Dendritic cell treated with granulocyte-macrophage colony-stimulating factor and Interleukin-4, amounts not matched to agents 40 ng/mL and 50 ng/mL, for 4 days (primary cell): Measurements from ENCODE around the gene SYNPO2.
"Not testable (repeated sequence)": the region's sequence is repeated elsewhere in the genome, so short reads cannot be mapped to it uniquely, and the experiment has no call there.

ENCODE experiments used
- H3K27ac Mint-ChIP-seq: one replicate; pipeline ENCODE4 v1.8.0; 2022; ENCODE audit warnings: mild to moderate bottlenecking, mixed read lengths
- H3K27me3 Mint-ChIP-seq: one replicate; pipeline ENCODE4 v1.8.0; 2022; ENCODE audit warnings: mild to moderate bottlenecking, mixed read lengths
- H3K36me3 Mint-ChIP-seq: one replicate; pipeline ENCODE4 v1.8.0; 2022; ENCODE audit warnings: low read depth, mixed read lengths
- H3K4me1 Mint-ChIP-seq: one replicate; pipeline ENCODE4 v1.8.0; 2022; ENCODE audit warnings: low read depth, mixed read lengths
- H3K4me3 Mint-ChIP-seq: one replicate; pipeline ENCODE4 v1.8.0; 2022; ENCODE audit warnings: mild to moderate bottlenecking, moderate library complexity, mixed read lengths
- H3K9me3 Mint-ChIP-seq: one replicate; pipeline ENCODE4 v1.8.0; 2022; ENCODE audit warnings: mixed read lengths
- intact Hi-C: fragments of 100-400 bp; cut with micrococcal nuclease; formaldehyde crosslinking; loops from one replicate; pipeline ENCODE4 v1.15.0; 2022

SYNPO2 gene

DNA sequence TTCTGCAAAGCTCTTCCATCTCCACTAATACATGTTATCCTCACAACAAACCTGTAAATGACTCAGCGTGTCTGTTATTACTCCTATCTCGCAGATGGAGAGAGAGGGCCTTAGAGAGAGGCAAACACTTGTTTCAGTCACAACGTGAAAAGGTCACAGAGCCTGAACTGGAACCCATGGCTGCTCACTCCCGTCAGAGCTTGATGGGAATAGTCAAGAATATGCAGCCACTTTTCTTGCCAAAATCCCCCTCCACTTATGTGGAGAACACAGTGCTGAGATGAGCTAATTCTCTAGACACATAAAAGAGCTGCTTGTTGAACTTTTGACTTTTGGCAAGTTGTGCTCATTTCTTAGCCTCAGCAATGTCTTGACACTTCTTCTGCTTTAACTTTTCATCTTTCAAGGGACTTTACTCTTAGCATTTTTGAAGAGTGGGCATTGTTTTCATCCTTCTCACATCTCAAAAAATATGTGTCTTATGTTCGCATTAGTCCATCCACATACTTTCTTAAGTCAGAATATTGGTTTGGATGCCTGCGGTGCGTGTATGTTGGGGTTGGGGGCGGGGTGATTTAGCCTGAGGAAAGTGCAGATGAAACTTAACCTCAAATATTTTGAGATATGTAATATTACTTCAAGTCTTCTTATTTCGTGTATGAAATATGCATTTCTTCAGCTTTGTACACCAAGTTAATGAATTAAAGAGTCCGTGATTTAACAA lies 69.2 kb downstream of the SYNPO2 start:
- no peaks in the 10 kb centered on the region for H3K36me3 Mint-ChIP-seq
- H3K27me3 Mint-ChIP-seq = no peaks in the 10 kb centered on the region
- H3K9me3 Mint-ChIP-seq = no peaks in the 10 kb centered on the region
- H3K4me3 Mint-ChIP-seq = no peak overlapping the region
- H3K27ac Mint-ChIP-seq = no peak overlapping the region
- H3K4me1 Mint-ChIP-seq = no peaks in the 10 kb centered on the region
- intact Hi-C loops = no loop called here

DNA sequence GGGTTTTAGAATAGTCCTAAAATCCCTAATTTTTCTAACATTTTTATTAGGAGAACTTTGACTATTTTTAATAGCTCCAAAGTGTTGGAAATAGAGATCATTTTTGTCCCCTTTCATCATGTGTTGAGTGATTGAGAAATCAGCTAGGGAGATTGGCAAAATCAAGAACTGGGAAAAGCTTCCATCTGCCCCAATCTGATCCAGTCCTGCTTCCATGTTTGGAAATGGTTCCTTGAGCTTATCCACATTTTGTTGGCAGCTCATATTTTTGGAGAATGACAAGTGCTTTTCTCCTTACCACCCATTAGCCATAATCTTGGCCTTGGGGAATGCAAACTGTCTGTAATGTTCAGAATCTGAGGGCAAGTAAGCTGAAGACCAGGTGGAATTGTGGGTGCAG lies 73.9 kb downstream of the SYNPO2 start:
- Mint-ChIP-seq H3K9me3 (no peaks in the 10 kb centered on the region), H3K36me3 (no peaks in the 10 kb centered on the region), H3K27ac (no peak overlapping the region), H3K4me1 (peaks cover 14% of the 10 kb centered on the region), H3K4me3 (no peak overlapping the region), H3K27me3 (no peaks in the 10 kb centered on the region)
- intact Hi-C loops = loop anchor here (10.0 kb wide), 1 partner anchor 188 kb away; no protein-coding TSS in a partner anchor

DNA sequence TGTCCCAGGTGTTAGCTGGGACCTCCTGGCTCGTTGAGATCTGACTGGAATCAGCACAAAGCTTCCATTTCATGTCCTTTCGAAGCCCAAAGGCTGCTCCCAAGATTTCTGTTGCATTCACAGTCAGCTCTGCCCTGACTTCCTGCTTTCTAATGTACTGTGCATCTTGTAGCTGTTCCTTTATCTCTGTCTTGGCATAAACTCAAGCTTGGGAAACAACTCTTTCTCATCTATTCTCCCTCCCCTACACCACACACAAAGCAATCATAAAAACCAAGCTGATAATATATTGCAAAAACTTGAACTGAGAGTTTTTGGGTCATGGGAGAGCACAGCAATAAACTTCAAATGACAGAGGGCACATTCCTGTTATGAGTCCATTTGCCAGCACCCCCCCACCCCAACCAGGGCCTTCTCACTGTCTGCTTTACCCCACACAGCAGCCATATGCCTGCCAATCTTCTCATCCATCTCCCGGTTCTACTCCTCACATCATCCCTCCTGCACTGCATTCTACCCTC lies 76.3 kb downstream of the SYNPO2 start:
- no peaks in the 10 kb centered on the region for H3K36me3 Mint-ChIP-seq
- intact Hi-C loops = loop anchor here (10.0 kb wide), 1 partner anchor 190 kb away; no protein-coding TSS in a partner anchor
- H3K4me3 Mint-ChIP-seq = no peak overlapping the region
- H3K27me3 Mint-ChIP-seq = no peaks in the 10 kb centered on the region
- H3K9me3 Mint-ChIP-seq = no peaks in the 10 kb centered on the region
- peaks cover 24% of the 10 kb centered on the region for H3K4me1 Mint-ChIP-seq
- no peak overlapping the region for H3K27ac Mint-ChIP-seq

- Mint-ChIP-seq H3K4me3 (no peak overlapping the region), H3K27me3 (no peaks in the 10 kb centered on the region), H3K36me3 (no peaks in the 10 kb centered on the region), H3K4me1 (peaks cover 24% of the 10 kb centered on the region), H3K27ac (no peak overlapping the region), H3K9me3 (no peaks in the 10 kb centered on the region)
- intact Hi-C loops = loop anchor here (10.0 kb wide), 1 partner anchor 193 kb away; no protein-coding TSS in a partner anchor
Observed at GRCh38 chr4:118967393-118967792, 78.7 kb downstream of the SYNPO2 start.

- H3K9me3 Mint-ChIP-seq = no peaks in the 10 kb centered on the region
- H3K27me3 Mint-ChIP-seq = no peaks in the 10 kb centered on the region
- peak overlapping the region; percentile 21 for H3K27ac Mint-ChIP-seq
- no peak overlapping the region for H3K4me3 Mint-ChIP-seq
- H3K36me3 Mint-ChIP-seq = no peaks in the 10 kb centered on the region
- intact Hi-C loops = loop anchor here (10.0 kb wide), 1 partner anchor 193 kb away; no protein-coding TSS in a partner anchor
- peaks cover 24% of the 10 kb centered on the region for H3K4me1 Mint-ChIP-seq
Observed at GRCh38 chr4:118968005-118968404, 79.4 kb downstream of the SYNPO2 start.

GRCh38 chr4:118968813-118969212 lies 80.2 kb downstream of the SYNPO2 start:
- H3K4me1 Mint-ChIP-seq = peaks cover 24% of the 10 kb centered on the region
- H3K9me3 Mint-ChIP-seq = no peaks in the 10 kb centered on the region
- intact Hi-C loops = loop anchor here (10.0 kb wide), 1 partner anchor 194 kb away; no protein-coding TSS in a partner anchor
- no peaks in the 10 kb centered on the region for H3K36me3 Mint-ChIP-seq
- no peaks in the 10 kb centered on the region for H3K27me3 Mint-ChIP-seq
- H3K27ac Mint-ChIP-seq = peak overlapping the region; percentile 21
- H3K4me3 Mint-ChIP-seq = no peak overlapping the region

DNA sequence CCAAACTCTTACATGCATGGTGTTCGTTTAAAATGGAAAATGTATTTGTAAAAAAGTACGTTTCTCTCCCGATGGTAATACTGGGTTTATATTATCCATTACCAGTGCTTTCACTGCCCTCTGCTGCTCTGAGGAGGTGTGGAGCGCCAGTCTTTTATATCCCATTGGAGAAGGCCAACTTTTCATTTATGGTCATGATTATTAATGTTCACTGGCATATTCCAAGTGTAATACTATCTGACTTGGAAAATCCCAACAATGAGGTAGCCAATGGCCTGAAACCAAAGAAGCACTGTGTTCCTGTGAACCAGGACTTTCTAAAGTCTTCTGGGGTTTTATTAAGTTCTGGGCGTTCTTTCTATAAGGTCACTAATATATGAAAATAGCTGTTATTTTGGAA lies 80.7 kb downstream of the SYNPO2 start:
- H3K4me3 Mint-ChIP-seq = no peak overlapping the region
- H3K4me1 Mint-ChIP-seq = peaks cover 24% of the 10 kb centered on the region
- no peaks in the 10 kb centered on the region for H3K36me3 Mint-ChIP-seq
- no peak overlapping the region for H3K27ac Mint-ChIP-seq
- intact Hi-C loops = loop anchor here (10.0 kb wide), 1 partner anchor 195 kb away; no protein-coding TSS in a partner anchor
- no peaks in the 10 kb centered on the region for H3K27me3 Mint-ChIP-seq
- no peaks in the 10 kb centered on the region for H3K9me3 Mint-ChIP-seq

DNA sequence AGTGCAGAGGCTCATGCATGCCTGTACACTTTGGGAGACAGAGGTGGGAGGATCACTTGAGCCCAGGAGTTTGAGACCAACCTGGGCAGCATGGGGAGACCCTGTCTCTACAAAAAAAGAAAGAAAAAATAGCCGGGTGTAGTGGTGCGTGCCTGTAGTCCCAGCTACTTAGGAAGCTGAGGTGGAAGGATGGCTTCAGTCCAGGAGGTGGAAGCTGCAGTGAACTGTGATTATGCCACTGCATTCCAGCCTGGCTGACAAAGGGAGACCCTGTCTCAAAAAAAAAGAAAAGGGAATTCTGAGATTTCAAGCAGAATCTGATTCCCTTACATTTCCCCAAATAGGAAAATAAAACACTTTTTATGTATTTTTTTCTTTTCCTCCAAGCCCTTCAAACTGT lies 83.5 kb downstream of the SYNPO2 start:
- Mint-ChIP-seq H3K4me1 (peaks cover 12% of the 10 kb centered on the region), H3K4me3 (no peak overlapping the region), H3K36me3 (no peaks in the 10 kb centered on the region), H3K27ac (no peak overlapping the region), H3K9me3 (no peaks in the 10 kb centered on the region), H3K27me3 (no peaks in the 10 kb centered on the region)
- intact Hi-C loops = no loop called here

GRCh38 chr4:118973295-118973694 lies 84.6 kb downstream of the SYNPO2 start:
- Mint-ChIP-seq H3K27me3 (no peaks in the 10 kb centered on the region), H3K4me3 (no peak overlapping the region), H3K27ac (no peak overlapping the region), H3K4me1 (peaks cover 6% of the 10 kb centered on the region), H3K9me3 (no peaks in the 10 kb centered on the region), H3K36me3 (no peaks in the 10 kb centered on the region)
- intact Hi-C loops = no loop called here

- Mint-ChIP-seq H3K9me3 (no peaks in the 10 kb centered on the region), H3K4me1 (no peaks in the 10 kb centered on the region), H3K36me3 (no peaks in the 10 kb centered on the region), H3K27me3 (no peaks in the 10 kb centered on the region), H3K27ac (no peak overlapping the region), H3K4me3 (no peak overlapping the region)
- intact Hi-C loops = no loop called here
Observed at GRCh38 chr4:118974758-118975157, 86.1 kb downstream of the SYNPO2 start.

- H3K27me3 Mint-ChIP-seq = no peaks in the 10 kb centered on the region
Observed at GRCh38 chr4:118975449-118976192, 87.0 kb downstream of the SYNPO2 start.

DNA sequence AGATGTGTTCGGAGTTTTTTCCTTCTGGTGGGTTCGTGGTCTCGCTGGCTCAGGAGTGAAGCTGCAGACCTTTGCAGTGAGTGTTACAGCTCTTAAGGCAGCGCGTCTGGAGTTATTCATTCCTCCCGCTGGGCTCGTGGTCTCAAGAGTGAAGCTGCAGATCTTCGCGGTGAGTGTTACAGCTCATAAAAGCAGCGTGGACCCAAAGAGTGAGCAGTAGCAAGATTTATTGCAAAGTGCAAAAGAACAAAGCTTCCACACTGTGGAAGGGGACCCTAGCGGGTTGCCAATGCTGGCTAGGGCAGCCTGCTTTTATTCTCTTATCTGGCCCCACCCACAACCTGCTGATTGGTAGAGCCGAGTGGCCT lies 87.5 kb downstream of the SYNPO2 start:
- H3K4me1 Mint-ChIP-seq, H3K4me3 Mint-ChIP-seq, H3K36me3 Mint-ChIP-seq, H3K27ac Mint-ChIP-seq, H3K9me3 Mint-ChIP-seq, H3K27me3 Mint-ChIP-seq, intact Hi-C loops: not testable (repeated sequence)

More at GRCh38 chr4:118975449-118976192, 87.0 kb downstream of the SYNPO2 start:
- intact Hi-C loops = no loop called here
- no peak overlapping the region for H3K27ac Mint-ChIP-seq
- no peaks in the 10 kb centered on the region for H3K4me1 Mint-ChIP-seq
- H3K36me3 Mint-ChIP-seq = no peaks in the 10 kb centered on the region
- H3K9me3 Mint-ChIP-seq = no peaks in the 10 kb centered on the region
- no peak overlapping the region for H3K4me3 Mint-ChIP-seq

GRCh38 chr4:118977100-118977499 lies 88.4 kb downstream of the SYNPO2 start:
- H3K27me3 Mint-ChIP-seq, H3K4me3 Mint-ChIP-seq, intact Hi-C loops, H3K9me3 Mint-ChIP-seq, H3K4me1 Mint-ChIP-seq, H3K27ac Mint-ChIP-seq, H3K36me3 Mint-ChIP-seq: not testable (repeated sequence)

- Mint-ChIP-seq H3K27me3 (no peaks in the 10 kb centered on the region), H3K27ac (no peak overlapping the region), H3K4me1 (peaks cover 19% of the 10 kb centered on the region), H3K9me3 (no peaks in the 10 kb centered on the region), H3K36me3 (no peaks in the 10 kb centered on the region), H3K4me3 (no peak overlapping the region)
- intact Hi-C loops = loop anchor here (2.0 to 10.0 kb wide), 4 partner anchors 61 to 1073 kb away; no protein-coding TSS in a partner anchor
Observed at GRCh38 chr4:118979712-118980111, 91.1 kb downstream of the SYNPO2 start.
